SH-SY5Y (cell line): Measurements from ENCODE around the gene ACER3.

Experiments used
- GATA2 ChIP-seq: IDR thresholded peaks from 2 replicates; pipeline ENCODE4 v1.6.1; 2011; ENCODE audit warnings: mild to moderate bottlenecking, low read depth, low read length
- GATA3 ChIP-seq: IDR thresholded peaks from 2 replicates; pipeline ENCODE4 v1.6.1; 2011; ENCODE audit warnings: low read depth, mild to moderate bottlenecking, low read length, moderate library complexity

DNA sequence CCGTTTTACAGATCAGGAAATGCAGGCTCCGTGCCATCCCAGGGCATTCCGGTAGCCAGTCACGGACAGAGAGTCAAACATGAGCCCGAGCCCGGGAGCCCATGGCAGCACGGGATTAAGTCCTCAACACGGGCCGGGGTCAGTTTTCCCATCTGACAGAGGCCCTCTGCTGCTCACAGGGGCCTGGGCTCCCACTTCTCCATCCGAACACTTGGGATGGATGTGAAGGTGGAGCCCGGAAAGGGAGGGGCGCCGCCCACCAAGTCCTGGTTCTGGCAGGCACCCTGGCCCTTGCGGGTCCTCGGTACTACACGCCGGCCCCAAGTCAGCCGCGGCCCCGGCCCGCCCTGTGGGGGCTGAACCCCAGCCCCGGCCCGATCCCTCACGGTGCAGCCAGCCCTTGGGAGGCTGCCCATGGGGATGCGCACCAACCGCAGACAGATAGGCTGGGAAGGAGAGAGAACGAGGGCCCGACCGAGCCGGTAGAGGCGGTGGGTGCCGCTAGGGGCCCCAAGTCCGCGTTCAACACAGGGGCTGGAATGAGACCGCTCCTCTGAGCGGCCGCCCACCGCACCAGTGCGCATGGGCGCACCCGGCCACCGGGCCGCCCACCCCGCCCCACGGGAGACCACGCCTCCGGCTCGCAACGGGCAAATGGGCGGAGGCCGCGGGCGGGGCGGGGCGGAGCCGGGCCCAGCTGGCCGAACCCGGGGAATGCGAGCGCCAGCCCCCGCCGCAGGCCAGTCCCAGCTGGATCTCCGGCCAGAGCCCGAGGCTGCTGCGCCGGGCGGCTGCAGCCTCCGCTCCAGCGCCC, 205.7 kb downstream of the ACER3 start, which contains the start of gene CAPN5:
- TF ChIP-seq GATA3 (no peak), GATA2 (no peak)
